Measurements from ENCODE around the gene SIN3A. TPM values are rescaled to one million over a fixed set of nuclear protein-coding genes. Genes with fewer than 3 reads are reported as not detected.

SIN3A gene
- total RNA-seq, 4 donors from 2014 or later: 47.1 to 68.8 (median 49.6) TPM

DNA sequence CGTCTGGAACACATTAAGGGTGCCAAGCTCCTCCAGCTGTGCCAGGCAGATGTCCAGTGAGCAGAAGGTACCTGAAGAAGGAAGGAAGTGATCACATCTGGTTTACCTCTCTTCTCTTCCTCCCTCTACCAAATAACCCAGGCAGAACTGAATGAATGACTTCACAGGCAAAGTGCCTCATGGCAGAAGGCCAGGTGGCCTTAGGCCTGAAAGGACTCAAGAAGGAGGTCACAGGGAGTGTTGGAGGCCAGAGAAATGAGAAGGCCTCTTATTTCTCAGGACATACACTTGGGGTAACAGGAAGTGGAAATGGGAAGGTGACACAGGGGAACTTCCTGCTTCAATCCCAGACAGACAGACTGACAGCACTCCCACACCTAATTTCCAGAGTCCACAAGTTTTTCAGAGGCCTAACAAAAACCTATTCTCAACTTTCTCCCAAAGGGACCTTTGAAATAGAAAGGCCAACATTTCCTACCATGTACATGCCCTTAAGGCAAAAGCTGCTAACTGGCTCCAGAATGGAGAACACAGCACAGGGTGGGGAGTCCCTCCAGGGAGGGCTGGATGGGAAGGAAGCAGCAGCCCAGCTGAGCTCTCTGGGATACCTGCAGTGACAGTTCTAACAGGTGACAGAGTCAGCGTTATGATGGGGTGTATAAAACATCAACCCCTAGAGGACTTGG lies 17.6 kb upstream of the SIN3A start:
- intact Hi-C loops (cut with DNase I; ENCODE audit: low total_unique reads): no loop called here
- DNase-seq (ENCODE audit: low spot score in 2 of 2): no peak
- 73 to 78% methylated on average over 2 of the region's 2 CpGs for WGBS, 2 donors
- no peak overlapping the region for H3K4me3 ChIP-seq (ENCODE audit: low read depth, poor library complexity, severe bottlenecking)
- TF ChIP-seq, protein P1, sequence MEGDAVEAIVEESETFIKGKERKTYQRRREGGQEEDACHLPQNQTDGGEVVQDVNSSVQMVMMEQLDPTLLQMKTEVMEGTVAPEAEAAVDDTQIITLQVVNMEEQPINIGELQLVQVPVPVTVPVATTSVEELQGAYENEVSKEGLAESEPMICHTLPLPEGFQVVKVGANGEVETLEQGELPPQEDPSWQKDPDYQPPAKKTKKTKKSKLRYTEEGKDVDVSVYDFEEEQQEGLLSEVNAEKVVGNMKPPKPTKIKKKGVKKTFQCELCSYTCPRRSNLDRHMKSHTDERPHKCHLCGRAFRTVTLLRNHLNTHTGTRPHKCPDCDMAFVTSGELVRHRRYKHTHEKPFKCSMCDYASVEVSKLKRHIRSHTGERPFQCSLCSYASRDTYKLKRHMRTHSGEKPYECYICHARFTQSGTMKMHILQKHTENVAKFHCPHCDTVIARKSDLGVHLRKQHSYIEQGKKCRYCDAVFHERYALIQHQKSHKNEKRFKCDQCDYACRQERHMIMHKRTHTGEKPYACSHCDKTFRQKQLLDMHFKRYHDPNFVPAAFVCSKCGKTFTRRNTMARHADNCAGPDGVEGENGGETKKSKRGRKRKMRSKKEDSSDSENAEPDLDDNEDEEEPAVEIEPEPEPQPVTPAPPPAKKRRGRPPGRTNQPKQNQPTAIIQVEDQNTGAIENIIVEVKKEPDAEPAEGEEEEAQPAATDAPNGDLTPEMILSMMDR (IDR thresholded peaks at IDR 0.05): no peak
- TF ChIP-seq POLR2A (IDR thresholded peaks at IDR 0.05): no peak

- no peak for TF ChIP-seq POLR2A (IDR thresholded peaks at IDR 0.05)
- TF ChIP-seq, protein P1 (IDR thresholded peaks at IDR 0.05): no peak
- DNase-seq (ENCODE audit: low spot score in 2 of 2): no peak
- WGBS, 2 donors: 91 to 96% methylated on average over 4 of the region's 4 CpGs
- no peak overlapping the region for H3K4me3 ChIP-seq (ENCODE audit: low read depth, poor library complexity, severe bottlenecking)
- intact Hi-C loops (cut with DNase I; ENCODE audit: low total_unique reads): no loop called here
Observed at GRCh38 chr15:75460646-75461045, 9.2 kb upstream of the SIN3A start.

GRCh38 chr15:75459581-75459980 lies 8.1 kb upstream of the SIN3A start:
- DNase-seq (ENCODE audit: low spot score in 2 of 2): no peak
- WGBS, 2 donors: 38 to 80% methylated on average over 1 of the region's 1 CpG
- no peak overlapping the region for H3K4me3 ChIP-seq (ENCODE audit: low read depth, poor library complexity, severe bottlenecking)
- intact Hi-C loops (cut with DNase I; ENCODE audit: low total_unique reads): no loop called here
- TF ChIP-seq, protein P1 (IDR thresholded peaks at IDR 0.05): no peak
- TF ChIP-seq POLR2A (IDR thresholded peaks at IDR 0.05): no peak

- DNase-seq (ENCODE audit: low spot score in 2 of 2): no peak
- WGBS, 2 donors: 52 to 62% methylated on average over 6 of the region's 6 CpGs
- no peak overlapping the region for H3K4me3 ChIP-seq (ENCODE audit: low read depth, poor library complexity, severe bottlenecking)
- TF ChIP-seq, protein P1 (IDR thresholded peaks at IDR 0.05): no peak
- no peak for TF ChIP-seq POLR2A (IDR thresholded peaks at IDR 0.05)
- intact Hi-C loops (cut with DNase I; ENCODE audit: low total_unique reads): no loop called here
Observed at GRCh38 chr15:75456710-75457109, 5.2 kb upstream of the SIN3A start.

DNA sequence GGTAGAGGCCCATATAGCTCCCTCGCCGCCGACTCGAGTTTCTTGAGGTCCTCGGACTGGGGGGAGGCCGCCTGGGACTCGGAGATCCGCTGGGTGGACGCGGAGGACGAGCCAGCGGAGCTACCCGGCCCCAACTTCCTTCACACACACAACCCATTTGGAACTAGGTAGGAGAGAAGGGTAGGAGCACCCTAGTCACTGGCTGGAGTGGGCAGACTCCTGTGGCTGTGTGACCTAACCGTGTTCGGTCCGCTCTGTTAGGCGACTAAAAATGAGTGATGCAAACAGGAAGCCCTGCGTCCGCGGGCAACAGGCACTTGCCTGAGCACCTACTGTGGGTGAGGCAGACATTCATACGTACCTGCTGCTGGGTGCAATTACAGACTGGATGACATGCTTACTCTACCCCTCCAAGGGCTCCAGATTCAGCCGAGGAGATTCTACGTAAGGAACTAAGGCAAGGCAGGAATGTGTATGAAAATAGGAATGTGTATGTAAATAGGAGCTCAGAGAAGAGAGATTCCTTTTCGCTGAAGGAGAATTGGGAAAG lies 4.6 kb upstream of the SIN3A start:
- peak overlapping the region; percentile 81 for H3K4me3 ChIP-seq (ENCODE audit: low read depth, poor library complexity, severe bottlenecking)
- TF ChIP-seq, protein P1 (IDR thresholded peaks at IDR 0.05): no peak
- TF ChIP-seq POLR2A (IDR thresholded peaks at IDR 0.05): no peak
- DNase-seq (ENCODE audit: low spot score in 2 of 2): no peak
- 2% methylated on average over 24 of the region's 24 CpGs for WGBS, 2 donors
- intact Hi-C loops (cut with DNase I; ENCODE audit: low total_unique reads): no loop called here

Data from lower leg skin (tissue), 4 donors.